Eye (tissue), 1 donor: ENCODE measurements around the gene RAB5IF.
"Not testable (repeated sequence)": the region's sequence is repeated elsewhere in the genome, so short reads cannot be mapped to it uniquely, and the experiment has no call there.

Source experiments
- DNase-seq: peaks from one replicate; pipeline ENCODE4 v3.0.0-alpha.2; 2015

Gene RAB5IF

DNA sequence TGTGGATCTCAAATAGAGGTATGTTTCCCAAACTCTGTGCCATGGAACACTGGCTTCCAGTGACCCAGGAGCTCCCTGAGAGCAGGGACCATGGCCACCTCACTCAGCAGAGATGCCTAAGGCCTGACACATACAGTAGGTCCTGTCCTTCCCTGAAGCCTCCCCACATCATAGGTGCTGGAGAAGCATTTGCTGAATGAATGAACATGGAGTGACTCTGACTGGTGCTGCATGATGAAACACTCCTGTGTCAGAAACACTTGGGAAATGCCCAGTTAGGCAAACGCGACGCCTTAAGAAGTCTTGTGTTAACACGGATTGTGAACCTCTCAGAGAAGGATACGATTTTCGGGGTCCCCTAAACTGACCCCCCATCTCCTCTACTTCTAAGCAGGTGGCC is 26.1 kb downstream of the RAB5IF start:
- DNase-seq = no peak

DNA sequence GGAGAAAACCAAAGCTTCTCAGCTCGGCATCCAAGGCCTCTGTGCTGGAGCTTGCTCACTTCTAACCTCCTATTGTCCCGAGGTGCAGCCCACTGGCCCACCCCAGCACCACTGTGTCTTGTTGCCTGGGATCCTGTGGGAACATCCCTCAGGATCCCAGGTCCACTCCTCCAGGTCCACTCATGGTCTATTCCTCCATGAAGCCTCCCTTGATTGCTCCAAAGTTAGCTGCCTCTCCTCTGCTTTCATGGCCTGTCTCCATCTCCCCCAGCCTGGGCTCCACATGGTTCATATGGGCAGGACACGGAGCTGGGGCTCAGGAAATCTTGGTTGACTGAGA is 26.5 kb downstream of the RAB5IF start:
- no peak for DNase-seq

DNA sequence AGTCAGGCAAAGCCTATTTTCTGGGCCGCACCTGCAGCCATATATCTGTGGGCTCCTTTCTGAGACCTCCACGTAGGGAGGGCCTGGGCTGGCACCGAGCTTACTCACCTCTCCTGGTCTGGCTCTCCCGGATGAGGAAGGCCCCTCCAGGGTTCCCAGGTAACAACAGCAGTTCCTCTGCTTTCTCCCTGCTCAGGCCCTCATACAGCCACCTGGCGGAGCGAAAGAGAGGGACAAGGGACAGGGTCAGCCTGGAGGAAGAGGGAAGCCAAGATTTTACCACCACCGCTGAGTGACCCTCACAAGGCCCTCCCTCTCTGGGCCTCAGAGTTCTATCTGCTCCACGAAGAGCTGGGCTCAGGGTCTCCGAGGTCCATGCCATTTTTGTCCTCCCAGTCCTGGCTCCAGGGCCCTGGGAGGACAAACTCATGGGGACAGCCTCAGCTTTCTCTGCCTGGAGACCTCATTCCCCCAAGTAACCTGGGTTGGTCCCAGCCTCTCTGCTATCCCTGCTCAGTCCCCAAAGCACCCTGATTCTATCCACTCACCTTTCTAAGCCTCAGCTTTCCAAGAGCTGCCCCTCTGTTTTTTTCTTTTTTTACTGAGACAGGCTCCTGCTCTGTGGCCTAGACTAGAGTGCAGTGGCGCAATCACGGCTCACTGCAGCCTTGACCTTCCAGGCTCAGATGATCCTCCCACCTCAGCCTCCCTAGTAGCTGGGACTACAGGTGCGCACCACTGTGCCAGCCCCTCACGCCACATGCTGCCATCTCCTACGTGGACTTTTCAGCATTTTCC is 27.1 kb downstream of the RAB5IF start:
- DNase-seq = no peak

DNA sequence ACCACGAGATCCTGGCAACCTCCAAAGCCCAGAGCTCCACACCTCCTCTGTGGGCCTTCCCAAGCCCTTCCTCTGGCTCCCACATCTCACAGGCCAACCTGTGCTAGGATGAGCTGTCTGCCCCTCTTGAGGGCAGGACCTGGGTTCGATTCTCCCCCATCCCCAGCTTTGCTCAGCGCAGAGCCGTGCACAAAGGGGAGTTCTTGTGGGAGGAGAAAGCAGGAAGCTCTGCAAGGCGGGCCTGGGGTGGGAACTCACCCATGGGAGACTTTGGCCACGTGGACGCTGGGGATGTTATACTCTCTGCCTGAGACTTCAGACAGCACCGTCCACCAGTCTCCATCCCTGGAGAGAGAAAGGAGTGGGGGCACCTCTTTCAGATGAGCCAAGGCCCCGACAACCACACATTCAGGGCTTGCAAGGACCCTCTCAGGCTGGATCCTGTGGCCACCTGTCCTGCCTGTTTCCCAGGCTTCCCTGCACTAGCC is 27.8 kb downstream of the RAB5IF start:
- DNase-seq = no peak

DNA sequence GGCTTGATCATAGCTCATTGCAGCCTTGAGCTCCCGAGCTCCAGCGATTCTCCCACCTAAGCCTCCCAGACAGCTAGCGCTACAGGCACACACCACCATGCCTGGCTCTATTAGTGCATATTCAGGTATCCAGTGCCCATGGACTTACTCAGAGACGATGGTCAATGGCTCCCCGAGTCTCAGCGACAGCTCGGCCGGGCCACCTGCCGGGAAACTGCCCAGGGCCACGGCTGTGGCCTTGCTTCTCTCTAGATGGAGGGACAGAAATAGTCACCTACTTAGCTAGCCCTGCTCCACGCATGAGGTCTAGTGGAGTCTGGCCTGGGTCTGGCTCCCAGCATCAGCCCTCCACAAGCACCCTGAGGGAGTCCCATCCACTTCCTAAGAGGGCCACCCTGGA is 28.8 kb downstream of the RAB5IF start:
- DNase-seq = no peak

DNA sequence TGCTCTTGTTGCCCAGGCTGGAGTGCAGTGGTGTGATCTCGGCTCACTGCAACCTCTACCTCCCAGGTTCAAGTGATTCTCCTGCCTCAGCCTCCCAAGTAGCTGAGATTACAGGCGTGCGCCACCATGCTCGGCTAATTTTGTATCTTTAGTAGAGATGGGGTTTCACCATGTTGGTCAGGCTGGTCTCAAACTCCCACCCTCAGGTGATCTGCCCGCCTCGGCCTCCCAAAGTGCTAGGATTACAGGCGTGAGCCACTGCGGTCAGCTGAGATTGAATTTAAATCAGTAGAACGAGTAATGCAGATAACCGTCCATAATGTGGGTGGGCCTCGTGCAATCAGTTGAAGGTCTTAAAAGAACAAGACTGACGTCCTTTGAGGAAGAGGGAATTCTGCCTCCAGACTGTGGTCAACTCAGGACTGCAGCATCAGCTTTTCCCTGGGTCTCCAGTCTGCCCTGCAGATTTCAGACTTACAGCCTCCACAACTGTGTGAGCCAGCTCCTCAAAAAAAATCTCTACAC is 33.4 kb downstream of the RAB5IF start:
- not testable (repeated sequence) for DNase-seq

DNA sequence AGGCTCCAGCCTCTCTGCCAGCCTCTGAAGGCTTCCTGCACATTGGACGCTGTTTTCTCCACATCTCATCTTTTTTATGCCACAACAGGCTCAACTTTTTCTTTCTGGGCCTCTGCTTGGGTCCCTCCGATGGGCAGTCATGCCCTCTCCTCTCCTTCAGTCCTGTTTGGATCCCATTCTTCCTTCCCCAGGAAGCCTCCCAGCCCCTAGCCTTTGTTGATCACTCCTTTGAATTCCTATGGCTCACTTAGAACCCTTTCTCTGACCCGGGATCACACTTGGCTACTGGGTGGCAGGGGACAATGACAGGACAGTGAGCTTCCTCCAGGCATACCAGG is 35.9 kb downstream of the RAB5IF start:
- no peak for DNase-seq

DNA sequence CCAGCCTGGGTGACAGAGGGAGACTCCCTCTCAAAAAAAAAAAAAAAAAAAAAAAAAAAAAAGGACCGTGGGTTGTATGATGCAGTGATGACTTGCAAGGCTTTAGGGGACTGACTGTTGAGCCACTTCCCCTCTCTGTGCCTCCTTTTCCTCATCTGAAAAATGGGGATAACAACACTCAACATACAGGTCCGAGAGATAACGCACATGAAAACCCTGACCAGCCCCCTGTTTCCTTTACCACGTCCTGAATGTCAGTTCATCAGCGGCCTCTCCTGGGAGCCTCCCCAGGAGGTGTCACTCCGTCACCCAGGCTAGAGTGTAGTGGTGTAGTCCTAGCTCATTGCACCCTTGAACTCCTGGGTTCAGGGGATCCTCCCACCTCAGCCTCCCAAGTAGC is 36.6 kb downstream of the RAB5IF start:
- no peak for DNase-seq

DNA sequence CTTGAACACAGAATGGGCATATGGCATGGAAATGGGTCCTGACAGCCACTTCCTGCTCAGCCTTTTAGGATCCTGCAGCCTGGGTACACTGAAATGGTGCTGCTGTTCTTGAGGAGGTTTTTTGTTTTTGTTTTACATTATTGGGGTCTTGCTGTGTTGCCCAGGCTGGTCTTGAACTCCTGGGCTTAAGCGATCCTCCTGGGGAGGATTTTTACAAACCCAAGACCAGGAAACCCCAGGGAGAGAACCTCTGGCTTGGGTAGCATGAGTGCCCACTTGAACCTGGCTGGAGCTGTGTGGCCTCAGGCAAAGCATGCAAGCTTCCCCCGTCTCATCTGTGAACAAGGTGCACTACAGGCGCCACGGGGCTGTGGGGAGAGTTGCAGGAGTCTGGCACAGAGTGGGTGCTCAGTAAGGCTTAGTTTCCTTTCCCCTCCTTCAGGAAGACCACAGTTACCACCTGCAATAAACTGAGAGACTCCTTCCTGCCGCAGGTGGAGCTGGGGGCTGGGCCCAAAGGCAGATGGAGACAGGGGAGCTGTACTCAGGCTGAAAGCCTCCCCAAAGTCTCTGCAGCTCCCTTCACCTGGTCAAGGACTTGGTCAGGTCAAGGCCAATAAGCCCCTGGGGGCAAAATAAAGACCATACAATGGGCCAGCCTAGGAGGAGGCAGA is 38.6 kb downstream of the RAB5IF start:
- no peak for DNase-seq

DNA sequence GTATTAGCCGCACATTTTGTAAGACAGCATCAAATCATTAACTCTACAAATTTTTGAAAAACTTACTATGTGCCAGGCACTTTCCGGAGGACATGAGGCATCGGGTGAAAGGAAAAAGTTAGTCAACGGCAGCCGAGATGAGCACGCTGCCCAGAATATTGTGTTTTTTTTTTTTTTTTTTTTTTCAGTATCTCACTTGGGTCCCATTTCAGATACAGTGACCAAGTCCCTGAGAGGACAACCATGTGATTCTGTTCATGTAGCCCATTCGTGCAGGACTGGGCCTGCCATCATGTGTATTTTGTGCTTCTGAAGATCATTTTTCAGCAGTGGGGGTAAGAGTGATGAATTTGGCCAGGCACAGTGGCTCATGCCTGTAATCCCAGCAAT is 39.1 kb downstream of the RAB5IF start:
- no peak for DNase-seq

DNA sequence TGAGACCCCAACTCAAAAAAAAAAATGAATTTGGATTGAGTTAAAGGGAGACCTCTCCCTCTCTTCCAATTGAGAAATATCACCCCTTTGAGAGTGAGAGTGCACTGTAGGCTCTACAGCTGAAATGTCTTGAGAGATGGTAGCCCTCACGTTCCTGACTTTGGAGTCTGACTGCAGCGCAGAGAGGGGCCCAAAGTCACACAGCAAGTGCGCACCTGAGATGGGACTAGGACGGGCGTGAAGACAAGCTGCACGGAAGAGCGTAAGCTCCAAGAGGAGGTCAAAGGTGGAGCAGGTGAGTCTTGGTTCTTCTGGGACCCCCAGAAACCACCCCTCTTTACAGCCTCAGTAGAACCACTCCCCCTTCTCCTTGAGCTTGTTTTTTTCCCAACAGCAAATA is 39.8 kb downstream of the RAB5IF start:
- no peak for DNase-seq

DNA sequence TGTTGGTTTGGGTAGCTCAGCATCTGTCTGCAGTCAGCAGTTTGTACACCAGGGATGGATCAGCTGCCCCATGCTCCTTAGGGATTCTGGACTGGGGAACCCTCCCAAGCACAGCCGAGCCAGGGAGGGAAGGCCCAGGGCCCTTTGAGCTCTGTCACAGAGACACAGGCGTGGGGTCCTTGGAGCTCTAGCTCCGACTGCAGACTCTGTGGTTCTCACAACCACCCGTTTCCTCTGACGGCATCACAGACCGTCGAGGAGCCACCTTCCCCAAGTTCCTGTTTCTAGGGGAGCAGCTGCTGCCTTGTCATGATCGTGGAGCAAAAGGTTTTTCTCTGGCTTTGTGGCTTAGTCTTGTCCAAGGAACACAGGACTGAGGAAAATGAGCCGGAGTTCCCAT is 40.4 kb downstream of the RAB5IF start, which contains the start of gene SLA2:
Gene SLA2, minus strand, starts transcription at position 199 of the 400 bp plus-strand sequence. CDS start 4,861 bp downstream, outside the sequence.
- no peak for DNase-seq

DNA sequence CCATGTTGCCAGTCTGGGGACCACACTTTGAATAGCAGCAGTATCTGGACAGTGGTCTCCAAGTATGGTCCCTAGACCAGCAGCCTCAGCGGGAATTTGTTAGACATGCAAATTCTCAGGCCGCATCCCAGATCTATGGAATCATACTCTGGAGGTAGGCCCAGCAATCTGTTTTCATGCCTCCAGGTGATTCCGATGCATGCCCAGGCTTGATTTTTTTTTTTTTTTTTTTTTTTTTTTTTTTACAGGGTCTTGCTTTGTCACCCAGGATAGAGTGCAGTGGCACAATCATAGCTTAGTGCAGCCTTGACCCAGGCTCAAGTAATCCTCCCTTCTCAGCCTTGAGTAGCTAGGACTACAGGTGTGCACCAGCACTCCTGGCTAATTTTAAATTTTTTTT is 41.1 kb downstream of the RAB5IF start:
- DNase-seq = no peak

DNA sequence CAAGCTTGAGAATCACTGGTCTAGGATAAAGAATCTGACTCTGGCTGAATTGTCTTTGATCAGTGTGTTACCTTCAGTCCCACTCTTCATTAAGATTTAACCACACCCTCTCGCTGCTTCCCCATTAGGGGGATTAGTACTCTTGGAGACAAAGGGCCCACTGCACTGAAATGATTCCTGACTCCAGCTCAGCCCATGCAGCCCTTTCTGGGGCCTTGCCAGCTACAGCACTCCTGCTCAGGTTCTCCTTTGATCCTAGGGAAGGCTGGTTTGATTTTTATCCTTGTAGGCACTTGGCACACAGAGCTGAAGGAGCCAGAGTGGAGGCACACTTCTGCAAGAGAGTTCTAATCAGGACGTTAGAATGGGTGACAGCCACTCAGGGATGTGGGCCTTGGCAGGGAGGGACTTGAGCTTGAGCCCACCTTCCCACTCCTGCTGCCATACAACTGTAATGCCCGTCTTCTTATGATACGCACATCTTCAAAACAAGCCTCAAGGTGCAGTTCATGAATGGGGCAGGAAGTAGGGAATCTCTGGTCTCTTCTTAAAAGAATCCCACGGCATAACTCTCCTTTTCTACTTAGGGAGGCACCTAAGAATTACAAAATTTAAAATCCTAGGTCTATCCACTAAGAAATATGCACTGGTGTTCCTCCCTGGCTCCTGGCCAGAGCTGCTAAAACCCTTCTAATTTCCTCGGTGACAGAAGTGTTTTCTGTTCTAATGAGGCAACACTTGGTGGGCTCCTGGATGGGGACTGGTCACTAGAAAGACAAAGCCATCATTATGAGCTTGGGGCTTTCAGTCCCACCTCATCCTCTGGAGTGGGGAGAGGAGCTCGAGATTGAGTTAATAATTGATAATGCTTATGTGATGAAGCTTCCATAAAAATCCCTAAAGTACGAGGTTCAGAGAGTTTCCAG is 41.9 kb downstream of the RAB5IF start:
- peak; percentile 72 for DNase-seq

DNA sequence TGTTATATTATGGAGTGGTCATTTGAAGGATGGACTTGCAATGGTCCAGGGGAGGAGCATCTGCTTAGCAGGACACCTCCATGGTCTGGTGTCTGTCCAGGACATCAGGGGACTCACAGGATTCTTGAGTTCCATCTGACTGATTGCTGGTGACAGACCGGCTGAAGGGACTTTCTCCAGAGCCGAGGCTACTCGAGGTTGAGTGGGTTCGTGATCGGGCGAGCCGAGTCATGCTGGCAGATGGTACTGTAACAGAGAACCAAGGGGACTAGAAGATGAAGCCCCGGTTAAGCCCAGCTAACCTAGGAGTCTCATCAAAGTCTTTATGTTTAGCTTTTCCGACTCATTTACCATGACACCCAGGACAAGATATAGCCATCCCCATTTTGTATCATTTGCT is 47.9 kb downstream of the RAB5IF start:
- peak; percentile 32 for DNase-seq

DNA sequence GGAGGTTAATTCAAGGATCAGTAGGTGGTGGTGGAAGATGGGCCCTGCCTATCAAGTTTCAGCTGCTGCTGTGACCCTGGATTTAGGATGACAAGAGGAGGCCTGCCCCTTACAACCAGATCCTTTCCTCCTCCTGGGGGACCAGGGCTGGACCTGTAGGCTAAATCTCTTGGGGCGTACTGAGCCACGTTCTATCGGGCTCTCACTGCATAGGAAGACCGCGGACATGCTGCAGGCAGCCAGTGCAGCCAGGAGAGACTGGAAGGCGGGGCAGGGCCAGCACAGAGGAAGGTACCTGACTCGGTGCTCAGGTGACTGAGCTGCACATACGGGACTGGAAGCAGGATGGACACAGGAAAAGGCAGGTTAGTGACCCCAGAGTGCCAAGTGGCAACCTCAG is 48.9 kb downstream of the RAB5IF start:
- no peak for DNase-seq

DNA sequence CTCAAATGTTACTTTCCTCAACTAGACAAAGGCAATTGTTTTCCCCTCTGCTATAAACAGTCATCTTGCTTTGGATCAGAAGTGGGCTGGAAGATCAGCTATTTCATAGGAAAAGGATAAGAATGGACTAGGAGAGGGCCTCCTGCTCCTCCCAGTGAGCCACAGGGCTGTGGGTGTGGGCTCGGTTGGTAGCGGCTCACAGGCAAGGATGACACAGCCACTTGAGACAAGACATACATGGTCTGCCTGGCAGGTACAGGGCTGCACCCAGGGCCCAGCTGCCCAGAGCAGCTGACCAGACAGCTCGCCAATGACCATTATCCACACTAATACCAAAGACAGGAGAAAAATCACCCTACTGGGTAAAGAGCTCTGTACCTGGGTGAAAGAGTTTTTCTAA is 49.4 kb downstream of the RAB5IF start:
- DNase-seq = no peak

DNA sequence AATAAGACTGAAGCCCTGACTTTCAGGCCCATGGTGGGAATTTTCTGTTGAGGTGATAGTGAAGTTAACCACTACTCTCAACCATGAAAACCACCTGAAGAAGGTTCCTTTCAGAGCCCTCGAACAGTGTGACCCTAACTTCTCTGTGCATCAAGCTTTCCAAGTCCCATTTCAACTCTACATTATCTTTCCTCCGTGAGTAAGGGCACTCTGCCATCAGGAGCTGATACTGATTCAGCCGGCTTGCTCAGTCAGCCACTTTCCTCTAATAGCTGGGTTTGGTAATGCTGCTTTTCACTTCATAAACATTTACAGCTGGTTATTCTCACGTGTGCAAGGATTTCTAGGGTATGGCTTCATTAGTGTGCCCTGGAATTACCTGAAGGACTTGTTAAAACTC is 51.2 kb downstream of the RAB5IF start:
- no peak for DNase-seq

DNA sequence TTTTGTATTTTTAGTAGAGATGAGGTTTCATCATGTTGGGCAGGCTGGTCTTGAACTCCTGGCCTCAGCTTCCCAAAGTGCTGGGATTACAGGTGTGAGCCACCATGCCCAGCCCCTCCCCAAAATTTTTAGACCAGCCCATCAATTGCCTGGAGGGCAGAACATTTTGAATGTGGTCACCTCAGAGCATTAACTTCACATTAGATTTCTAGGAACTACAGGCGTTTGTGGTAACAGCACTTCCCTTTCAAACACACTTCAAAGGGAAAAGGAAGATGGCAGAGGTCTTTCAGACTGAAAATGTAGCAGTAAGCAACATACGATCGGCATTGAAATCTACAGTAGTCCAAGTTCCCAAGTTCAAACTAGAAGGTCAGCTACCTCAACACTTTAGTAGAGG is 52.7 kb downstream of the RAB5IF start:
- DNase-seq = no peak
